GM21576 (cell line): Measurements from ENCODE around the gene RBCK1.
A peak's percentile ranks its signal among the peaks of the same experiment; 100 is the strongest.
"Not testable (repeated sequence)": the region's sequence is repeated elsewhere in the genome, so short reads cannot be mapped to it uniquely, and the experiment has no call there.

ENCODE experiments used
- ATAC-seq: cut with Tn5 transposase; IDR thresholded peaks from one replicate; pipeline ENCODE4 v1.9.1; 2021; ENCODE audit warnings: mild to moderate bottlenecking, moderate library complexity; ENCODE audit not compliant: unreplicated experiment

Gene RBCK1

GRCh38 chr20:407953-408842 lies at the start of gene RBCK1:
Gene RBCK1, plus strand, starts transcription at chr20:408299. Its CDS starts 459 bp downstream, at chr20:408758.
- peak; percentile 59 for ATAC-seq

- ATAC-seq, result no peak
These were observed 49.1 kb upstream of the RBCK1 start for GRCh38 chr20:358891-359555.

- ATAC-seq, result no peak
These were observed 46.5 kb upstream of the RBCK1 start for GRCh38 chr20:361561-361960.

- ATAC-seq, result peak; percentile 44
These were observed 45.5 kb upstream of the RBCK1 start for GRCh38 chr20:362271-363254.

- no peak for ATAC-seq
These were observed 44.6 kb upstream of the RBCK1 start for GRCh38 chr20:363319-364078.

- no peak for ATAC-seq
These were observed 42.9 kb upstream of the RBCK1 start for GRCh38 chr20:364905-365794.

- ATAC-seq, result no peak
These were observed 41.9 kb upstream of the RBCK1 start for GRCh38 chr20:366041-366718.

- no peak for ATAC-seq
These were observed 41.2 kb upstream of the RBCK1 start for GRCh38 chr20:366719-367485.

GRCh38 chr20:367486-367887 lies 40.6 kb upstream of the RBCK1 start:
- no peak for ATAC-seq

- no peak for ATAC-seq
These were observed 39.2 kb upstream of the RBCK1 start for GRCh38 chr20:368915-369314.

- no peak for ATAC-seq
These were observed 37.9 kb upstream of the RBCK1 start for GRCh38 chr20:370151-370600.

- ATAC-seq, result no peak
These were observed 36.9 kb upstream of the RBCK1 start for GRCh38 chr20:370977-371754.

GRCh38 chr20:371755-372542 lies 36.1 kb upstream of the RBCK1 start:
- ATAC-seq, result no peak

- not testable (repeated sequence) for ATAC-seq
These were observed 35.5 kb upstream of the RBCK1 start for GRCh38 chr20:372543-373082.

GRCh38 chr20:373171-373890 lies 34.8 kb upstream of the RBCK1 start:
- no peak for ATAC-seq
